CD4-positive, alpha-beta T cell (primary cell): ENCODE results near the gene NYAP2. TPM values are rescaled to one million over a fixed set of nuclear protein-coding genes. Genes with fewer than 3 reads are reported as not detected.

ENCODE experiments used
- ATAC-seq: fragments of 200-7000 bp; cut with Tn5 transposase; one replicate; pipeline ENCODE4 v1.10.0; 2022; ENCODE audit warnings: mild to moderate bottlenecking; ENCODE audit not compliant: poor library complexity
- CTCF ChIA-PET: fragments of 350-600 bp; sonication (Branson Sonifier 250); formaldehyde crosslinking; loops from one replicate; lab custom pipeline; 2021; ENCODE audit warnings: antibody characterized with exemption, inconsistent platforms; lab: Charles Lee
- POLR2A ChIA-PET: fragments of 350-600 bp; sonication (Branson Sonifier 250); formaldehyde crosslinking; loops from one replicate; lab custom pipeline; 2021; ENCODE audit warnings: antibody characterized with exemption, inconsistent platforms; lab: Charles Lee
- DNase-seq, 14 experiments: peaks; one replicate each; pipeline ENCODE4 v3.0.0-alpha.2; 2013 to 2020; ENCODE audit warnings: mixed read lengths in 2 of 14
- H3K27ac ChIP-seq, 2 donors: one replicate each; pipeline versions ENCODE4 v1.5.1 to v1.7.0; 2013; ENCODE audit warnings: low read length in 2 of 2, low read depth in 1 of 2, mild to moderate bottlenecking in 1 of 2
- H3K27me3 ChIP-seq, 2 experiments: 1 replicate in 1 of 2; 2 replicates in 1 of 2; pipeline versions ENCODE4 v1.6.1 to v1.7.0; 2013; ENCODE audit warnings: low read length in 2 of 2, control low read depth in 1 of 2, mild to moderate bottlenecking in 1 of 2, moderate library complexity in 1 of 2; ENCODE audit not compliant: insufficient read depth in 2 of 2, control insufficient read depth in 1 of 2
- H3K36me3 ChIP-seq: one replicate; pipeline ENCODE4 v1.6.1; 2013; ENCODE audit warnings: low read length, control low read depth; ENCODE audit not compliant: insufficient read depth
- H3K4me1 ChIP-seq: one replicate; pipeline ENCODE4 v1.6.1; 2013; ENCODE audit warnings: low read length, control low read depth; ENCODE audit not compliant: insufficient read depth
- H3K4me3 ChIP-seq: one replicate; pipeline ENCODE4 v1.5.1; 2013; ENCODE audit warnings: mild to moderate bottlenecking, low read length, moderate library complexity
- H3K9me3 ChIP-seq, 2 experiments: 1 replicate in 1 of 2; 2 replicates in 1 of 2; pipeline versions ENCODE4 v1.6.1 to v1.7.0; 2013; ENCODE audit warnings: low read length in 2 of 2, mild to moderate bottlenecking in 2 of 2, control low read depth in 1 of 2, moderate library complexity in 1 of 2; ENCODE audit not compliant: control insufficient read depth in 1 of 2, insufficient read depth in 1 of 2
- H3K27ac Mint-ChIP-seq: one replicate; pipeline ENCODE4 v1.8.0; 2020; ENCODE audit warnings: mixed read lengths
- H3K27me3 Mint-ChIP-seq: one replicate; pipeline ENCODE4 v1.8.0; 2021; ENCODE audit warnings: mixed read lengths
- H3K36me3 Mint-ChIP-seq: one replicate; pipeline ENCODE4 v1.8.0; 2021; ENCODE audit warnings: low read depth, mixed read lengths
- H3K4me1 Mint-ChIP-seq: one replicate; pipeline ENCODE4 v1.8.0; 2021; ENCODE audit warnings: low read depth, mixed read lengths
- H3K4me3 Mint-ChIP-seq: one replicate; pipeline ENCODE4 v1.8.0; 2020; ENCODE audit warnings: mild to moderate bottlenecking, mixed read lengths
- H3K9me3 Mint-ChIP-seq: one replicate; pipeline ENCODE4 v1.8.0; 2020; ENCODE audit warnings: mixed read lengths
- CTCF ChIP-seq: fragments of 200-600 bp; IDR thresholded peaks from one replicate; pipeline ENCODE4 v1.8.0; 2022; ENCODE audit warnings: antibody characterized with exemption, mild to moderate bottlenecking
- intact Hi-C, 2 experiments: fragments of 100-400 bp; cut with DNase I in 1 of 2; cut with micrococcal nuclease in 1 of 2; formaldehyde crosslinking; loops; one replicate each; pipeline versions ENCODE4 v1.15.1 to v1.9.0; 2023 to 2025; cut with DNase I, micrococcal nuclease
- total RNA-seq, 174 experiments: library from RNA in 2 of 174; stranded (reverse) in 2 of 174; gene quantifications; one replicate each; pipeline ENCODE4 v1.2.3 and lab custom pipeline; 2021 to 2026

The NYAP2 gene
- total RNA-seq, 2 experiments from 2014 or later: not detected

- no peak for DNase-seq
- Histone ChIP-seq H3K9me3 (no peaks in the 10 kb centered on the region), H3K27me3 (no peaks in the 10 kb centered on the region), H3K4me1 (peaks cover 8% of the 10 kb centered on the region), H3K27ac (no peak overlapping the region), H3K4me3 (no peak overlapping the region), H3K36me3 (no peaks in the 10 kb centered on the region)
- intact Hi-C loops: no loop called here
- ChIA-PET CTCF (no interaction called here), POLR2A (no interaction called here)
- peaks cover 12% of the 10 kb centered on the region for H3K27me3 Mint-ChIP-seq
- ATAC-seq: no peak
- no peak overlapping the region for H3K4me3 Mint-ChIP-seq
- TF ChIP-seq CTCF: no peak
- H3K27ac Mint-ChIP-seq: no peak overlapping the region
- no peaks in the 10 kb centered on the region for H3K36me3 Mint-ChIP-seq
- no peaks in the 10 kb centered on the region for H3K9me3 Mint-ChIP-seq
- H3K4me1 Mint-ChIP-seq: peaks cover 25% of the 10 kb centered on the region
These were observed 62.9 kb downstream of the NYAP2 start for GRCh38 chr2:225462417-225462816.

- H3K4me3 Mint-ChIP-seq: no peak overlapping the region
- CTCF ChIA-PET: no interaction called here
- intact Hi-C loops: no loop called here
These were observed 63.4 kb downstream of the NYAP2 start for GRCh38 chr2:225462945-225463344.

GRCh38 chr2:225463449-225463848 lies 63.9 kb downstream of the NYAP2 start:
- Mint-ChIP-seq H3K9me3 (no peaks in the 10 kb centered on the region), H3K4me1 (peaks cover 25% of the 10 kb centered on the region), H3K27ac (peak overlapping the region; percentile 39), H3K4me3 (no peak overlapping the region), H3K36me3 (no peaks in the 10 kb centered on the region), H3K27me3 (peaks cover 9% of the 10 kb centered on the region)
- ChIA-PET CTCF (no interaction called here), POLR2A (no interaction called here)
- DNase-seq (no peak), ATAC-seq (no peak)
- Histone ChIP-seq H3K36me3 (no peaks in the 10 kb centered on the region), H3K27ac (no peak overlapping the region), H3K27me3 (no peaks in the 10 kb centered on the region), H3K4me3 (no peak overlapping the region), H3K9me3 (no peaks in the 10 kb centered on the region), H3K4me1 (peaks cover 8% of the 10 kb centered on the region)
- TF ChIP-seq CTCF: no peak
- intact Hi-C loops: no loop called here

More at GRCh38 chr2:225462945-225463344, 63.4 kb downstream of the NYAP2 start:
- Histone ChIP-seq H3K27me3 (no peaks in the 10 kb centered on the region), H3K9me3 (no peaks in the 10 kb centered on the region), H3K27ac (no peak overlapping the region), H3K36me3 (no peaks in the 10 kb centered on the region), H3K4me1 (peaks cover 8% of the 10 kb centered on the region), H3K4me3 (no peak overlapping the region)
- DNase-seq: no peak
- POLR2A ChIA-PET: no interaction called here
- no peak for TF ChIP-seq CTCF
- no peaks in the 10 kb centered on the region for H3K36me3 Mint-ChIP-seq
- peaks cover 25% of the 10 kb centered on the region for H3K4me1 Mint-ChIP-seq
- H3K27me3 Mint-ChIP-seq: peaks cover 10% of the 10 kb centered on the region
- no peaks in the 10 kb centered on the region for H3K9me3 Mint-ChIP-seq
- H3K27ac Mint-ChIP-seq: peak overlapping the region; percentile 39
- ATAC-seq: no peak
